Activated naive CD4-positive, alpha-beta T cell treated with anti-CD3 and anti-CD28 coated beads, Interleukin-2, amount 10 ng/mL, durations not matched to agents 7 days and 5 days (primary cell): ENCODE measurements around the gene CADM1.
"Not testable (repeated sequence)": the region's sequence is repeated elsewhere in the genome, so short reads cannot be mapped to it uniquely, and the experiment has no call there.

Experiments used
- CTCF ChIA-PET: fragments of 350-600 bp; sonication (Branson Sonifier 250); formaldehyde crosslinking; loops from one replicate; lab custom pipeline; 2021; ENCODE audit warnings: antibody characterized with exemption; lab: Charles Lee
- DNase-seq: peaks from one replicate; pipeline ENCODE4 v3.0.0-alpha.2; 2020
- H3K27ac Mint-ChIP-seq: one replicate; pipeline ENCODE4 v1.8.0; 2021; ENCODE audit warnings: mild to moderate bottlenecking, moderate library complexity, mixed read lengths
- H3K27me3 Mint-ChIP-seq: one replicate; pipeline ENCODE4 v1.8.0; 2021; ENCODE audit warnings: mild to moderate bottlenecking, mixed read lengths
- H3K36me3 Mint-ChIP-seq: one replicate; pipeline ENCODE4 v1.8.0; 2021; ENCODE audit warnings: mixed read lengths
- H3K4me1 Mint-ChIP-seq: one replicate; pipeline ENCODE4 v1.8.0; 2021; ENCODE audit warnings: mixed read lengths
- H3K4me3 Mint-ChIP-seq: one replicate; pipeline ENCODE4 v1.8.0; 2021; ENCODE audit warnings: mild to moderate bottlenecking, moderate library complexity, mixed read lengths
- H3K9me3 Mint-ChIP-seq: one replicate; pipeline ENCODE4 v1.8.0; 2021; ENCODE audit warnings: mixed read lengths

CADM1 gene

DNA sequence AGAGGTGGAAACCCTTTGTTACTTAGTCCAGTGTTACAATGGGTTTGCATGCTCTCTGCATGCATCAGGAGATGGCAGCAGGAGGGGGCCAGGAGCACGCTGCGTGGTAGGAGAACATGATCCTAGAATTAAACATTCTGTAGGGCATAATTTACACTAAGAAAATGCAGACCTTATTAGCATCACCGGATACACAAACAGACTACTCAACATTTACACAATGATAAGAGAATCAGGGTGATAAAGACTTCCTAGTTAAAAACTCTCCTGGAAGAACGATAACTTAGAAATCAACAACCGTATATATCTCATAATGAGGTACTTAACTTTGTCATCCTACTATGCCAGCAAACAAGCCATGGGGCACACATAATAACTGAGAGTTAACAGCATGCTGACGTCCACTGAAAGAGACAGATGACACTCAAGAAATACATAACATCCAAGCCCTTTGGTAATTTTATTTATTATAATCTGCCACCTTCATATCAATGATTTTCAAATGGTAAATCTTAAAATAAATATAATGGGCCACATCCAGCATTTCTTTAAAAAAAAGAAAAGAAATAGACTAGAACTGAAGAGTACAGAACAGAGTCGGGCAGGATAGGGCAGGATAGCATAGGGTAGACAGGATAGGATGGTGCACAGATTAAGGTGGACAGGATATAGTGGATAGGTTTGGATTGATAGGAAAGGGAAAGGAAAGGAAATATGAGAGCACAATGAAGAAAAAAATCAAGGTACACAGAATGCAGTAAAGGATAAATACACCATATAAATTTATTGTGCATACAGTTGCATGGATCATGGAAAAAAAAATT lies 27.5 kb downstream of the CADM1 start:
- H3K9me3 Mint-ChIP-seq: no peaks in the 10 kb centered on the region
- CTCF ChIA-PET: no interaction called here

DNA sequence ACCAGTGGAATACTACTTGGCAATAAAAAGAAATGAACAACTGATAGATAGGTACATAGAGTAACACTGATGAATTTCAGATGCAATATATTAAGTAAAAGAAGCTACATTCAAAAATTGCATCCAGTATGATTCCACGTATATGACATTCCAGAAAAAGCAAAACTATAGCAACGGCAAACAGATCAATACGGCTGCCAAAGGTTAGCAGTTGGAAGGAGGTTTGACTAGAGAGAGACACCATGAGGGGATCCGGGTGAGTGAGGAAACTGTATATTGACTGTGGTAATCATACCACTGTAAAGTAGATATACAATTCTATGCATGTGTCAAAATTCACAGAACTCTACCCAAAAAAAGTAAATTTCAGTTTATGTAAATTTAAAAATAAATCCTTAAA lies 28.7 kb downstream of the CADM1 start:
- Mint-ChIP-seq H3K4me3 (no peak overlapping the region), H3K27me3 (no peaks in the 10 kb centered on the region)

More for the DNA sequence above, 27.5 kb downstream of the CADM1 start:
- DNase-seq: no peak
- Mint-ChIP-seq H3K4me1 (no peaks in the 10 kb centered on the region), H3K4me3 (no peak overlapping the region), H3K27me3 (no peaks in the 10 kb centered on the region), H3K36me3 (no peaks in the 10 kb centered on the region), H3K27ac (no peak overlapping the region)

DNA sequence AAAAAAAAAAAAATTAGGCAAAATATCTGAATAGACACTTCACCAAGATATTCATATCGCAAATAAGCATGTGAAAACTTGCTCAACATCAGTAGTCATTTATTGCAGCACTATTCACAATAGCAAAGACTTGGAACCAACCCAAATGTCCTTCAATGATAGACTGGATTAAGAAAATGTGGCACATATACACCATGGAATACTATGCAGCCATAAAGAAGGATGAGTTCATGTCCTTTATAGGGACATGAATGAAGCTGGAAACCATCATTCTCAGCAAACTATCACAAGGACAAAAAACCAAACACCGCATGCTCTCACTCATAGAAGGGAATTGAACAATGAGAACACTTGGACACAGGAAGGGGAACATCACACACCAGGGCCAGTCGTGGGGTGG lies 29.9 kb downstream of the CADM1 start:
- H3K36me3 Mint-ChIP-seq, DNase-seq, H3K27ac Mint-ChIP-seq, H3K4me1 Mint-ChIP-seq, H3K27me3 Mint-ChIP-seq, H3K4me3 Mint-ChIP-seq, H3K9me3 Mint-ChIP-seq, CTCF ChIA-PET: not testable (repeated sequence)

More for the DNA sequence above, 28.7 kb downstream of the CADM1 start:
- Mint-ChIP-seq H3K27ac (no peak overlapping the region), H3K36me3 (no peaks in the 10 kb centered on the region), H3K4me1 (no peaks in the 10 kb centered on the region), H3K9me3 (no peaks in the 10 kb centered on the region)
- no peak for DNase-seq
- CTCF ChIA-PET: no interaction called here

DNA sequence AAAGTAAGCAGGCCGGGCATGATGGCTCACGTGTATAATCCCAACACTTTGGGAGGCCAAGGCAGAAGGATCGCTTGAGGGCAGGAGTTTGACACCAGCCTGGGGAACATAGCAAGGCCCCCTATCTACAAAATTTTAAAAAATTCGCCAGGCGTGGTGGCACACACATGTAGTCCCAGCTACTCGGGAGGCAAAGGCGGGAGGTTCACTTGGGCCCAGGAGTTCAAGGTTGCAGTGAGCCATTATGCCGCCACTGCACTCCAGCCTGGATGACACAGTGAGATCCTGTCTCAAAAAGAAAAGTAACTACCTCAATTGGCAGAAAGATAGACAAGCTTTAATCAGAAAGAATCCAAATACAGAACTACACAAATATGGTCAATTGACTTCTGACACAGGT lies 31.0 kb downstream of the CADM1 start:
- no peaks in the 10 kb centered on the region for H3K9me3 Mint-ChIP-seq
- H3K4me3 Mint-ChIP-seq: no peak overlapping the region
- no peaks in the 10 kb centered on the region for H3K27me3 Mint-ChIP-seq
- no peaks in the 10 kb centered on the region for H3K4me1 Mint-ChIP-seq
- CTCF ChIA-PET: no interaction called here
- no peaks in the 10 kb centered on the region for H3K36me3 Mint-ChIP-seq
- no peak overlapping the region for H3K27ac Mint-ChIP-seq
- DNase-seq: no peak

DNA sequence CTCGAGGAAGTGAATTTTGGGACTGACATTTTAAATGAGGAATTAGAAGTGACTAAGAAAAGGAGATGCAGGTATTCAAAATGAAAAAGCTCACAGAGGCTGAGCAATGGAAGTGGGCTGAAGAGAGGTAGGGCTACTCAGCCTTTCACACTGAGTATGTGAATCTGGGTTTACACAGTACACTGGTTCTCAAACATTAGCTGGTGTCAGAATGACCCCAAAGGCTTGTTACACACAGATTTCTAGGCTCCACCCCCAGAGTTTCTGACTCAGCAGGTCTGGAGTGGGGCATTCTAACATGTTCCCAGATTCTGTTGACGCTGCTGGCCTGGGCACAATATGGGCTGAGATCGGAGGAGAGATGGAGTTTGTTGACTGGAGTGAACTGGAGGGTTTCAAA lies 32.8 kb downstream of the CADM1 start:
- CTCF ChIA-PET: no interaction called here
- no peaks in the 10 kb centered on the region for H3K36me3 Mint-ChIP-seq
- DNase-seq: no peak
- H3K27ac Mint-ChIP-seq: no peak overlapping the region
- no peaks in the 10 kb centered on the region for H3K27me3 Mint-ChIP-seq
- H3K9me3 Mint-ChIP-seq: no peaks in the 10 kb centered on the region
- H3K4me1 Mint-ChIP-seq: no peaks in the 10 kb centered on the region
- H3K4me3 Mint-ChIP-seq: no peak overlapping the region

DNA sequence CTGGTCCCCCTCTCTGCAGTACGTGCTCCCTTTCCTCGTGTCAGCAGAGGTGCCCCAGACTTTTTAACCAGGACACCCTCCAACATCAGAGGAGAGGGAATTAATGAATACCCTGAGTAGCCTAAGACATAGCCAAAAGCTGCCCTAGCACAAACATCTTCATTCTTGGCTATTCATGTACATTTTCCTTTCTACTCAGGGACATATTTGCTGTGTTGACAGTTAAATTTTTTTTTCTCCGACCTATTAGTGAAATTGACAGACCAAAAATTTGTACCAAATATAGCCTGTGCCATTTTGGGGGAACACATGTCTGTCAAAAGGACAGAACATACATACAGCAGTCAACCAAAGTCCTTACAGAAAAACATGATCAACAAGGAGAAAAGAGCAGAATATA lies 33.3 kb downstream of the CADM1 start:
- H3K36me3 Mint-ChIP-seq: no peaks in the 10 kb centered on the region
- no peak overlapping the region for H3K27ac Mint-ChIP-seq
- H3K4me3 Mint-ChIP-seq: no peak overlapping the region
- no peak for DNase-seq
- no peaks in the 10 kb centered on the region for H3K9me3 Mint-ChIP-seq
- no peaks in the 10 kb centered on the region for H3K27me3 Mint-ChIP-seq
- CTCF ChIA-PET: no interaction called here
- no peaks in the 10 kb centered on the region for H3K4me1 Mint-ChIP-seq

DNA sequence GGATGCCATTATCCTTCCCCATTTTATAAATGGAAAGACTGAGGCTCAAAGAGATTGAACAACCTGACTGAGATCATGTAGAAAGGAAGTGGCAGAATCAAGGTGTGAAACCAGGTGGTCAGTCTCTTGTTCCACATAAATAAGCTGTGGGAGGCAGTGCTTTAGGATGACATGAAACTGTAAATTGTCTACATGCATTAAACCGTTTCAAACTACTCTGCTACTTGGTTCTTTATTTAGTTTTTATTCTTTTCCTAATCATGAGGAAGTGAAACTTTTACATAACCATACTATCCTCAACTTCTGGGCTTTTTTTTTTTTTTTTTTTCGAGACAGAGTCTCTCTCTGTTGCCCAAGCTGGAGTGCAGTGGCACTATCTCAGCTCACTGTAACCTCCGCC lies 34.9 kb downstream of the CADM1 start:
- H3K27me3 Mint-ChIP-seq: no peaks in the 10 kb centered on the region
- DNase-seq: no peak
- H3K4me1 Mint-ChIP-seq: no peaks in the 10 kb centered on the region
- CTCF ChIA-PET: no interaction called here
- H3K27ac Mint-ChIP-seq: no peak overlapping the region
- no peaks in the 10 kb centered on the region for H3K9me3 Mint-ChIP-seq
- H3K4me3 Mint-ChIP-seq: no peak overlapping the region
- H3K36me3 Mint-ChIP-seq: no peaks in the 10 kb centered on the region

DNA sequence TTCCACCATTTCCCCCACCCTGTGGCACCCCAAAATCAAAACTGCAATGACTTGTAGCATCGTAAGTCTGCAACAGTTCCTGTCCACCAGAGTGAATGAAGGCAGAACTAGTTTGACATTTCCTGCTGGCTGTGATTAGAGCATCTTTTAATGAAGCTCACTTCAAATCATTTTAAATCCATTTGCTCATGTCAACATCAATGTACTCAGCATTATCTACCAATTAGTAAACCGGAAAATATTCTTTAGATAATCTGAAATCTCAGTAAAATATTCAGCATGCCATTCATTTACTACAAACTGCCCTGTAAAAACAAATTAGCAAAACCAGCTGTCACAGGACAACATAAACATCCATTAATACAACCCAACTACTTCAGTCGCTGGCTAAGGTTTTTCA lies 38.1 kb downstream of the CADM1 start:
- no peak overlapping the region for H3K27ac Mint-ChIP-seq
- H3K9me3 Mint-ChIP-seq: no peaks in the 10 kb centered on the region
- H3K27me3 Mint-ChIP-seq: no peaks in the 10 kb centered on the region
- no peak overlapping the region for H3K4me3 Mint-ChIP-seq
- no peaks in the 10 kb centered on the region for H3K36me3 Mint-ChIP-seq
- no peak for DNase-seq
- CTCF ChIA-PET: no interaction called here
- H3K4me1 Mint-ChIP-seq: no peaks in the 10 kb centered on the region

DNA sequence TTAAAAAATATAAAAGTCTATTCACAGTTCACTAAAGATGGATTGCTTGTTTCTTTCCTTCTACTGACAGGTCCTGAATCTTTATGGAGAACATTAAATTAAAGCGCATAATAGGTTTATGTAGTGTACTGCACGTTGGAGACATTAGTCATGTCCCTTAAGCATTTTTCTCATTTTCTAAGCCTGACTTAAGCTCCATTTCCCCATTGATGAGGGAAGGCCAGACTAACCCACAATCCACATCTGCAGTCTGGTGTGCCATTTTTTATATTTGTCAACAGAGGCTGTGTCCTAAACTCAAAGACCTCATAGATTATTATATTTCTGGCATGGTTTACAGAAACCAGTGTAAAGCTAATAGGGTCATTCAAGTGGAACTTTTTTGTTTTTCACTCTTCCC lies 39.9 kb downstream of the CADM1 start:
- Mint-ChIP-seq H3K9me3 (no peaks in the 10 kb centered on the region), H3K27me3 (no peaks in the 10 kb centered on the region), H3K36me3 (no peaks in the 10 kb centered on the region), H3K27ac (no peak overlapping the region), H3K4me1 (no peaks in the 10 kb centered on the region), H3K4me3 (no peak overlapping the region)
- no peak for DNase-seq
- CTCF ChIA-PET: no interaction called here

DNA sequence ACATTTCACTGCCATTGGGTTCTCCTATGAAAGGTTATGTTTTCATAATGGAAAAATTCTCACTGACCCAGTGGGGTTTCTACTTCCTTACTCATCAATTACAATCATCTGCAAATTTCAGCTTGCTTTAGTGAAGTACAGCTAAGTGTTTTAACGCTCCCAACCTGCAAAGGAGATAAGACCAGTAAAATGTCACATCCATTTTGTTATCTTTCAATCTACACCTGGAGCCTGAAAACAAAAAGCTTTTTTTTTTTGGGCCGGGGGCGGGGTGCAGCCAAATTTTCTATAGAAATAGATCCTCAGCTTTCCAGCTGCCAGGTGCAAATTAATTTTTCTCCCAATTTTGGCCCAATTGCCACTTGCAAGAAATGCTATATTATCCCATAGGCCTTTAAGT lies 40.6 kb downstream of the CADM1 start:
- Mint-ChIP-seq H3K4me1 (no peaks in the 10 kb centered on the region), H3K27me3 (no peaks in the 10 kb centered on the region), H3K36me3 (no peaks in the 10 kb centered on the region), H3K4me3 (no peak overlapping the region), H3K9me3 (no peaks in the 10 kb centered on the region), H3K27ac (no peak overlapping the region)
- CTCF ChIA-PET: no interaction called here
- no peak for DNase-seq

DNA sequence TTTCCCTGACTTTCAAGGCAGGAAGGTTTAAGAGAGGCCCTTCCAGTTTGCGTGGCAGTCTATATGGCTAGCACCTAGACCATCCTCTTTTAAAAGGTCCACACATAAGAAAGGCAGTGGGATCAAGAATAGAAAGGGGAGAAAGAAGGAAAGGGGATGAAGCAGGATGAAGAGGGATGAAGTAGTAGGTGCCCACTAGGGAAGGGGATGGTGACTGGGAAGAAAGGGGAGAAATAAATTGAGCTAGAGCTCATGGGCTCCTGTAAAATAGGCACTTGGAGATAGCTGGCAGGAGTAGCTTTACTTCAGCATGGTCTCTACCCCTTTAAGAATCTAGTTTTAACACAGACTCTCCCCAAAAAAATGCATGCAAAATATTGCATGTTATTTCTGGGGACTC lies 41.5 kb downstream of the CADM1 start:
- DNase-seq: no peak
- H3K4me1 Mint-ChIP-seq: no peaks in the 10 kb centered on the region
- no peaks in the 10 kb centered on the region for H3K36me3 Mint-ChIP-seq
- CTCF ChIA-PET: no interaction called here
- H3K4me3 Mint-ChIP-seq: no peak overlapping the region
- H3K27me3 Mint-ChIP-seq: no peaks in the 10 kb centered on the region
- no peaks in the 10 kb centered on the region for H3K9me3 Mint-ChIP-seq
- H3K27ac Mint-ChIP-seq: no peak overlapping the region

DNA sequence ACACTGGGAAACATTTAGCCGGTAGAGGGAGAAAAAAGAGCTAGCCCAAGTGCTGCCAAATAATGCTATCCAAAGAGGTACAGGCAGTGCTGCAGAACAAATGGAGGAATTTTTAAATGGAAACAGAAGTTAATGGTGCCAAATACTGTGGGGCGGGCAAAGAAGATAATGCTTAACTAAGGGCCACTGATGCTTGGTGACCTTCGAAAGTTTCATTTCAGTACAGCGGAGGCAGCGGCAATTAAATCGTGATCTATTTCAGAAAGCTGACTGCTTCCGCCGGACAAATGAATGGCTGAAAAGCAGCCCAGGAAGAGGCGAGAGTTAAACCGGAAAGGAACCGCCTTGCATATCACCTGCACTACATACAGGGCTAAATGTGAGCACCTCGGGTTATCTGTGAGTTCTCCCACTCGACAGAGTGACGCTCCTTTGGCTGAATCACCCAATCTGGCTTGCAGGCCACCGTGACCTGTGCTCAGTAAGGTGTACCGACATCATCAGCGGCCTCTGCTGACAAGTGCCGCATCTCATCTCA lies 42.1 kb downstream of the CADM1 start:
- CTCF ChIA-PET: no interaction called here
- Mint-ChIP-seq H3K36me3 (no peaks in the 10 kb centered on the region), H3K4me3 (no peak overlapping the region), H3K4me1 (no peaks in the 10 kb centered on the region), H3K27me3 (no peaks in the 10 kb centered on the region), H3K27ac (no peak overlapping the region), H3K9me3 (no peaks in the 10 kb centered on the region)
- DNase-seq: no peak

DNA sequence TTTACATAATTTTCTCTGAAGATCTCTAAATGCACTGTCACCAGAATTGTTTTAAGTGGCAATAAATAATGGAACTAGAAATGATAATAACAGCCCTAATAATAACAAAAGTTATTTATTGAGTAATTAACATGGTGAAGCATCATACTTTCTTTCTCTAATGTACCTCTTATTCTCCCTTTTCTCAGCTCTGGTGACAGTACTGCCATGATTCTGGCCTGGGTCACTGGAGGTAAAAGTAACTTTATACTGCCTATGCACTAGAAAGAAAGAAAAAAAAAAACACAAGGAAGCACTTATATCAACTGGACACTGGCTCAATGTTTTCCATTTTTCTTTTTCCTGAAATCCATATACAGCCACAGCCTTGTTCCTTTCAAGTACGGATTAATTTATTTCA lies 43.7 kb downstream of the CADM1 start:
- CTCF ChIA-PET: interaction anchor here (0.5 kb wide), 1 partner anchor 1192 kb away, joined by 3 read pairs; no protein-coding TSS in a partner anchor
- H3K27me3 Mint-ChIP-seq: no peaks in the 10 kb centered on the region
- no peak overlapping the region for H3K27ac Mint-ChIP-seq
- no peaks in the 10 kb centered on the region for H3K4me1 Mint-ChIP-seq
- DNase-seq: no peak
- H3K9me3 Mint-ChIP-seq: no peaks in the 10 kb centered on the region
- no peak overlapping the region for H3K4me3 Mint-ChIP-seq
- no peaks in the 10 kb centered on the region for H3K36me3 Mint-ChIP-seq

DNA sequence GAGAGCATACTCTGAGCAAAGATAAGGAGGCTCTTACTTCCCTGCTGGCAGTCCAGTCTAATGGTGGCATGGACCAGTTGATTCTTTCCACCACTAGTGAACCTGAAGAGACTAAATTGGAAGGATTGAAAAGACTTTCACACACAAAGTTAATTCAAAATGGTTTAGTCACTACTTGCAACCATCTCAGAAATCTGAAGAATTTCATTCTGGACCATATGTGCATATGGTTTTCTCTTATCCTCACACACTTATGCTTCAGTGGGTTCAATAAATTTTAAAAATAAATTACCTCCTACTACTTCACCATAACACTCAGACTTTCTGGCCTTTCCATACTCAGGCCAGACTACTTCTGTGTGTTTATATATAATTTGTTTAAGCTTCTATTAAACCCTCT lies 44.7 kb downstream of the CADM1 start:
- no peaks in the 10 kb centered on the region for H3K9me3 Mint-ChIP-seq
- no peaks in the 10 kb centered on the region for H3K4me1 Mint-ChIP-seq
- no peak overlapping the region for H3K4me3 Mint-ChIP-seq
- DNase-seq: no peak
- no peaks in the 10 kb centered on the region for H3K36me3 Mint-ChIP-seq
- CTCF ChIA-PET: no interaction called here
- no peaks in the 10 kb centered on the region for H3K27me3 Mint-ChIP-seq
- H3K27ac Mint-ChIP-seq: no peak overlapping the region

DNA sequence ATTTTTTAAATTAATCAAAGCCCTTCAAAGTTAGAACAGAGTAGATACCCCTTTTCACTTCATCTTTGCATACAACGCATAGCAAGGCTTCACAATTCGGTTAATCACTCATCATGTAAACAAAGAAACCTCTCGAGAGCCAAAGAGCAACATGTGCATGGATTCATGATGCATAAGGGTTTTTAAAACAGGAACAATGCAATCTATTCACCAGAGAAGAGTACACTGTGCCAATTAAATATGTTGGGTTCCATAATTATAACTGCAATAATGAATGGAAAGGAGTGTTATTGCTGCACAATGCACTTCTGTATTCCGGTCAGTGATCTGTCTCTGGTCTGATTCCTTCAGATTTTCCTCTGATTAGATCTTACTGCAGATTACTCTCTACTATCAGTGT lies 45.3 kb downstream of the CADM1 start:
- H3K9me3 Mint-ChIP-seq: no peaks in the 10 kb centered on the region
- H3K27me3 Mint-ChIP-seq: no peaks in the 10 kb centered on the region
- H3K36me3 Mint-ChIP-seq: no peaks in the 10 kb centered on the region
- H3K4me3 Mint-ChIP-seq: no peak overlapping the region
- DNase-seq: no peak
- no peaks in the 10 kb centered on the region for H3K4me1 Mint-ChIP-seq
- no peak overlapping the region for H3K27ac Mint-ChIP-seq
- CTCF ChIA-PET: no interaction called here
